ENCODE data around the gene TIE1. TPM values are rescaled to one million over a fixed set of nuclear protein-coding genes. Genes with fewer than 3 reads are reported as not detected.

Gene TIE1
- total and polyA plus RNA-seq, 9 of the 15 experiments (the other 6 are each of a cell fraction or from before 2014, with no cell fraction given) = 0.07 to 0.49 (median 0.14) TPM; not detected in 4

DNA sequence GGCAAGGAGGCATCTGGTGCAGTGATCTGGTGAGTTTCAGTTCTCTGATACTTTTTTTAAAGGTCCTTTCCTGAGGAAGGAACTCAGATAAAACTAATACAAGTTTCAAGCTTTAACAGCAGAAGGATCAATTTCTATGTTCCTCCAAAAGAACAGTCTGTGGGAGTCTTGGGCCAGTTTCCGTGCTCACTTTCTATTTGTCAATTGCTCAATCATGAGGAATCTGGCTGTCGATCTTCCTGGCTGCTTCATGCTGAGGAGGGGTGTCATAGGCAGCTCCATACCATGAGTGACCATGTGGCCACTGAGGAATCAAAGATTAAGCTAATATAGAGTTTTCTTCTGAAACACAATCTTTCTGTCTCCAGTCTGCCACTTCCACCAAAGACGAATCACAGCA lies 42.4 kb upstream of the TIE1 start:
- no peak overlapping the region for H3K4me3 ChIP-seq
- no peak overlapping the region for H3K9ac ChIP-seq (ENCODE audit: insufficient read depth in 1 of 2, low read depth in 2 of 2, low read length in 2 of 2)
- FAIRE-seq (no peak), DNase-seq (ENCODE audit: extremely low read depth in 1 of 4, low spot score in 3 of 4) (no peak), ATAC-seq (no peak)
- H3K79me2 ChIP-seq (ENCODE audit: control insufficient read depth, insufficient read depth, low read length) = no peaks in the 10 kb centered on the region
- H3K9me3 ChIP-seq (replicated peaks; ENCODE audit: control insufficient read depth, insufficient read depth, low read depth, low read length) = peaks cover 2% of the 10 kb centered on the region; the same call in 1 of the 2 replicates
- ChIA-PET CTCF (ENCODE audit: low intra/inter-chr PET ratio) (no interaction called here), POLR2A (interaction anchor here (0.6 kb wide), 2 partner anchors 14 to 18 kb away, joined by 3 read pairs; no protein-coding TSS in a partner anchor)
- in situ Hi-C loops (cut with MboI) (no loop called here), intact Hi-C loops (cut with micrococcal nuclease) (no loop called here)
- no peak overlapping the region for H2AFZ ChIP-seq (ENCODE audit: low read depth, low read length)
- no peak overlapping the region for H3K27ac ChIP-seq (ENCODE audit: extremely low read depth, low read depth, low read length)
- no peaks in the 10 kb centered on the region for H3K9me1 ChIP-seq (ENCODE audit: control insufficient read depth, insufficient read depth, low read length)
- no peaks in the 10 kb centered on the region for H4K20me1 ChIP-seq (replicated peaks; ENCODE audit: control insufficient read depth, insufficient read depth, low read length)
- no TSS peak for BruUV-seq (replicated peaks)
- TF ChIP-seq HCFC1 (IDR thresholded peaks at IDR 0.05; ENCODE audit: low read depth, low read length) (no peak), ETV1 (tag; conservative IDR thresholded peaks at IDR 0.05; ENCODE audit: low read depth) (no peak), NFXL1 (CRISPR knock-in tag; IDR thresholded peaks at IDR 0.05) (no peak), TRIM28 (IDR thresholded peaks at IDR 0.05) (peak; percentile 32; the same call in 1 of the 2 replicates), ARHGAP35 (IDR thresholded peaks at IDR 0.05; ENCODE audit: partially characterized antibody) (no peak), CHD2 (IDR thresholded peaks at IDR 0.05; ENCODE audit: low read depth, low read length) (no peak), ZNF407 (IDR thresholded peaks at IDR 0.05; ENCODE audit: low read depth) (no peak), GABPA (tag; conservative IDR thresholded peaks at IDR 0.05; ENCODE audit: low read depth) (no peak), GATAD2A (IDR thresholded peaks at IDR 0.05) (no peak)
- H3K4me1 ChIP-seq (replicated peaks in 1 of 2; ENCODE audit: control insufficient read depth in 2 of 2, insufficient read depth in 2 of 2, low read length in 2 of 2) = no peaks in the 10 kb centered on the region
- H3K4me2 ChIP-seq (ENCODE audit: insufficient read depth, low read length) = no peak overlapping the region
- no peaks in the 10 kb centered on the region for H3K36me3 ChIP-seq (ENCODE audit: control insufficient read depth, insufficient read depth, low read length)
- WGBS (ENCODE audit: insufficient coverage, low coverage, missing lambda C conversion rate) = 0% methylated on average over 3 of the region's 3 CpGs
- peaks cover 6 to 41% of the 10 kb centered on the region in 2 experiments; a peak in 3 of 5 replicates for H3K27me3 ChIP-seq (ENCODE audit: control insufficient read depth in 2 of 2, insufficient read depth in 2 of 2, low read length in 2 of 2)
